ENCODE data around the gene RPH3AL. TPM values are rescaled to one million over a fixed set of nuclear protein-coding genes. Genes with fewer than 3 reads are reported as not detected.
A peak's percentile ranks its signal among the peaks of the same experiment; 100 is the strongest.

RPH3AL gene
- total RNA-seq, 1 experiment from 2014 or later = 6.9 TPM

DNA sequence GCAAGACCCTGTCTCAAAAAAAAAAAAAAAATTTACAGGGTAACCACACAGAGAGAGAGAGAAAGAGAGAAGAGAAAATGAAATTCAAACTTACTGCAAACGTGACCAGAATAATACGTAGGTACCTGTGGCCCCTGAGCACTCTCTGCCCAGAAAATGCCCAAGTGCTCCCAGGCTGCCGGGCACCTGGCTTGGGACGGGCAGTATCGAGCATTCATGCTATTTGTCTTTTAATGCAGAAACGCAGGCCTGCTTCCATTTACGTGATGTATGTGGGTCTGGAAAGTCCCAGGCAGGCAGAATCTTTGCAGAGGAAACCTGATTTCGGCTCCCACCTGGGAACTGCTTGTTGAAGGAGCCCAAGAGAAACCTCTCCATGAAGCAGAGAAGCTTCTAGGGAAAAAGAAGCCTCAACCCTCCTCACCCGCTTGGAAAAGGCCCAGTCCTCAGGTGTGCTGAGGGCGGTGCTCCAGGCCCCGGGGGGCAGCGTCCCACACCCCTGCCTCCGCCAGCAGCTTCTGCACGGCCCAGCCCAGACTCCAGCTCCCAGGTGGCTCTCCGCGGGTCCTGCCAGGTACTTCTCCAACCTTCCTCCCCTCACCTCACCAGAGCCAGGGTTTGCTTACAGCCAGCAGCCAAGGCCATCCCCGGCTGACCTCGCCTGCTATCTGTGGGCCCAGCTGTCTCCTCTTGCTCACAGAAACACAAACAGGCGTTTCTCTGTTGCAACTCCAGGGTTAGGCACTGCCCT, 14.0 kb downstream of the RPH3AL start:
- in situ Hi-C loops (cut with HindIII; ENCODE audit: low sequenced_read_pairs) = no loop called here
- DNase-seq (ENCODE audit: low spot score) = no peak

DNA sequence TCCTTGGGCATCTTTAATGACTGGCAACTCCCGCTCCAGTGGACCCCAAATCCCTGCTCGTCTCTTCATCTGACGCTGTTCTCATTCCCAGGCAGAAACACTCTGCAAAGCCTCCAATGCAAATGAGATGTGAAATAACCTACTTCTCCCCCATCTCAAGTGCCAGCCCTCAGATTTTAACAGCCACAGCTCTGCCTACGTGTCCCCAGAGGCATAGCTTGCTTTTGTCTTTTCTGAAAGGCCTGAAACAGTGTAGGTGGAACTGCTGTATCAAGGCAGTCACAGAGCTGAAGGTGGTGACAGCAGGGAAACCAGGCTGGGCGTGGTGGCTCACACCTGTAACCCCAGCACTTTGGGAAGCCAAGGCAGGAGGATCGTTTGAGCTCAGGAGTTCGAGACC, 14.7 kb downstream of the RPH3AL start:
- in situ Hi-C loops (cut with HindIII; ENCODE audit: low sequenced_read_pairs) = no loop called here
- DNase-seq (ENCODE audit: low spot score) = no peak

DNA sequence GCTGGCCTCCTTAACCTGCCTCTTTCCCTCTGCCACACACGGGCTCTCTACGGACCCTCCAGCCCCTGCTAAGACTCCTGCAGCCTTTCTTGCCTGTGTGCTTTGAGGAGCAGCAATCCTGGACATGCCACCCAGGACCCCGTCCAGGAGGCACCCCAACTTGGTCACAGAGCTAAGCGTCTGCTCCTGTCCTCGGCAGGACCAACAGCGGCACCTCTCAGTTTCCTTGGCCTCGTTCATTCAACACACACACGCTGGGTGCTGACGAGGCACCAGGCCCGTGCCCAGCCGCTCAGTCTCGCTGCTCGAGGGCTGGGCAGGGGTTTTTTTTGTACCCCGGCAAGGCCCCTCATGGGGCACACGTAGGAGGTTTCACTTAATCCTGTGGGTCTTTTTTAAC, 15.2 kb downstream of the RPH3AL start:
- in situ Hi-C loops (cut with HindIII; ENCODE audit: low sequenced_read_pairs) = no loop called here
- DNase-seq (ENCODE audit: low spot score) = no peak

DNA sequence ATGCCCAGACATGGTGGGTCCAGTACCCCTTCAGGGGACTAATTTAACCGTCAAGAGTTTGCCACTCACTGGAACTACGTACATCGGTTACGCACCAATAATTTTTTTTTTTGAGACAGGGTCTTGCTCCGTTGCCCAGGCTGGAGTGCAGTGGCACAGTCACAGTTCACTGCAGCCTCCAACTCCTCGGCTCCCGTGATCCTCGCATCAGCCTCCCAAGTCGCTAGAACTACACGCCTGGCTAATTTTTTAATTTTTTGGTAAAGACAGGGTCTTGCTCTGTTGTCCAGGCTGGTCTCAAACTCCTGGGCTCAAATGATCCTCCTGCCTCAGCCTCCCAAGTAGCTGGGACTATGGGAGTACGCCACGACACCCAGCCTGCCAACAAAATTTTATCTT, 15.6 kb downstream of the RPH3AL start:
- in situ Hi-C loops (cut with HindIII; ENCODE audit: low sequenced_read_pairs) = no loop called here
- no peak for DNase-seq (ENCODE audit: low spot score)

DNA sequence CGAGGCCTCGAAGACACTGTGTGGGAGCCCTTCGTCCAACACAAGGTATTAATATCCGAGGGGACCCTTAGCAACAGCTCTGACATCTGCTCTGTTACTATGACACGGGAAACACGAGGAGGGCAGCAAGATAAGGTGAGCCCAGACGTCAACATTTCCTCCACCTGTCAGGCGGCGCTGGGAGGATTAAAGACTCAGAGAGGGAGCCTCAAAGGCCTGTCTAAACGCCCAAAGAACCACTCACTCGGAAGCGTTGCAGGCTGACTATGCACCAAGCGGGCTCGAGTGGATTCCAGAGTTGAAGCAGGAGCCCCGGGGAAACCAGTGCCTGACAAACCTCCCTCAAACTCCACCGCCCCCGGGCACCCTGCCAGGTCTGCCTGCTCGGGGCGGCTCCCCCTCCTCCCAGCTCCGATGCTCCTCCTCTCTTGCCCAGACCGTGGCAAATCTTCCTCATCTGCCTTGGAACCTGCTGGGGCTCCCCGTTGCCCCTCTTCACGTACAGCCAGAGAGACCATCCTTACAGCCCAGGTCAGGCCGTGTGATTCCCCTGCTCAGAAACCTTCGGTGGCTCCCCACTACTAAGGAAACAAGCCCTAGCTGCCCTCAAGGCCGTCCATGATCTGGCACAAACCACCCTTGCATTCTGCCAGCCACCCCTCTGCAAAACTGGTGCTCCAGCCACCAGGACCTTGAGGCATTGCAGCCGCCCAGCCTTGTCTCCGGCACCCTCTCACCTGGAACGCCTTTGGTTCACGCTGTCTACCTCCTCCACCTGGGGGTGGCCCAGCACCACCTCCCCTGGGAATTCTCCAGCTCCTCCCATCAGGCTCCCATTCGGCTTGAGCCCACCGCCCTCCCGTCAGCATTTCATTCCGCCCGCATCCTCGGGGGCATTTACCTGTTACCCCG, 16.2 kb downstream of the RPH3AL start:
- in situ Hi-C loops (cut with HindIII; ENCODE audit: low sequenced_read_pairs) = no loop called here
- no peak for DNase-seq (ENCODE audit: low spot score)

DNA sequence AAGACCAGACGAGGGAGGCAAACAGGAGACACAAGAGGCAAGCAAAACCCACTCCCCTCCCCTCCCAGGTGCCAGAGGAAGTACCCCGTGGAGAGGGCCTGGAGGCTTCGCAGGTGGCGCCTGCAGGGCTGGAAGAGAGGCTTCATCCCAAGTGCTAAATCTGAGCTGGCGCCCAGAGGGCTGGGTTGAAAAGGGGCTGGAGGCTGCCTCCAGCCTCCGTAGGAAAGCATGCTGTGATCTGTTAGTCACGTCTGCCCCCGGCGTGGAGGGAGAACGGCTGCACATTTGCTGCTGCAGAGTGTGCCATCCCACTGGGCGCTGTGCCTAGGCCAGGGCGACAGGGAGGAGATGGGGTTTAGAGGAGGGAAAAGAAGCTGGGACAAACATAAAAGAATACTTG, 16.9 kb downstream of the RPH3AL start:
- DNase-seq (ENCODE audit: low spot score) = no peak
- in situ Hi-C loops (cut with HindIII; ENCODE audit: low sequenced_read_pairs) = no loop called here

DNA sequence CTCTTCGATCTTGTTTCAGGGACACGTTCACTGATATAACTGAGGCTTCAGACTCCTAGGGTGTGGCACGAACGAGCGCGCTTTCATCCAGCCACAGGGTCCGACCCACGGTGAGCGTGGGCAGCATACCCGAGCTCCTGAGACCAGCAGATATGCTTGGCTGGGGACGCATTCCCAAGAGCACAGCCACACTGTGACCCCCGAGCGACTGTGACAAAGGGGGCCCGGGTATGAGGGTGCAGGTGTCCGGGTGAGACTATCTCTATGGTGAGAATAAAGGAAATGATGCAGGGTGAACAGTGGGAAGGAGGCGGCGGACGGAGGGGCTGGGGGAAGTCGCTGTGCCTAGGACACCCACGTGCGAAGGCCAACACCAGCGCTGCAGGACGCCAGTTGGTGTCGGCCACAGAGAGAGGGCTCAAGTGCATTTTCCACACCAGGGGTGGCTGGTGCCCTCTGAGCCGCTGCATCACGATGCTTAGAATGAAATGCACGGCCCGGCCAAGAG, 17.6 kb downstream of the RPH3AL start:
- DNase-seq (ENCODE audit: low spot score) = no peak
- in situ Hi-C loops (cut with HindIII; ENCODE audit: low sequenced_read_pairs) = no loop called here

DNA sequence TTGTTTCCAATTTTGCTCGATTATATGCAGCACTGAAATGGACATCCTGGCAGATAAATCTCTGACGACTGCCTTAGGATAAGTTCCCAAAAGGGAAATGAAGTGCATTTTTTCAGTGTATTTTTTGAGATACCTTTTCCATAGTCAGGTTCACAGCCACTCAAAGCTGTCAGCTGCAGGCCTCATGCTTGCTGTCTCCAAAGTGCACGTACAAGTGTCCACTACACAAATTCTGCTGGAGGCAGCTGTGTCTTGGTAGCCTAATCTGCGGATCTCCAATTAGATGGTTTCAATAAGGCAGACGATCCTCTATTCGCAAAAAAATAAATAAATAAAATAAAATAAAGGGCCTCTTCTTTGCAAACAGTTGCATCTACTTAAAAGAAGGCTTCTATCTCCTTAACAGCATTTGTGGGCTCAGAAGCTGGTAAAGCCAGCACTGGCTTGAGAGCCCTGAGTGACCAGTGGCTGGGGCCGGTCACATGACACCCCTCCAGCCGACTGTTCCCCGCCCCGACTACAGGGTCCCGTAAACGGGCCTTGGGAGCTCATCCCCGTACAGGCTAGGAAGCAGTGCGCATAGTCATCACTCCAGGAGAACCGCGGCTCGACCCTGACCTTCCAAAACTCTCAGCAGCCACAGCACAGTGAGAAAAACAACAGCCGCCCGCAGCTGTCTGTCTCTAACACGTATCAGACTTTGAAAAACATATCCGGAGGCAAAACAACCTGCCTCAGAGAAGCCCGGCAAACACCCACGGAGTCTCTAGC, 18.8 kb downstream of the RPH3AL start:
- DNase-seq (ENCODE audit: low spot score) = peak; percentile 90
- in situ Hi-C loops (cut with HindIII; ENCODE audit: low sequenced_read_pairs) = no loop called here

DNA sequence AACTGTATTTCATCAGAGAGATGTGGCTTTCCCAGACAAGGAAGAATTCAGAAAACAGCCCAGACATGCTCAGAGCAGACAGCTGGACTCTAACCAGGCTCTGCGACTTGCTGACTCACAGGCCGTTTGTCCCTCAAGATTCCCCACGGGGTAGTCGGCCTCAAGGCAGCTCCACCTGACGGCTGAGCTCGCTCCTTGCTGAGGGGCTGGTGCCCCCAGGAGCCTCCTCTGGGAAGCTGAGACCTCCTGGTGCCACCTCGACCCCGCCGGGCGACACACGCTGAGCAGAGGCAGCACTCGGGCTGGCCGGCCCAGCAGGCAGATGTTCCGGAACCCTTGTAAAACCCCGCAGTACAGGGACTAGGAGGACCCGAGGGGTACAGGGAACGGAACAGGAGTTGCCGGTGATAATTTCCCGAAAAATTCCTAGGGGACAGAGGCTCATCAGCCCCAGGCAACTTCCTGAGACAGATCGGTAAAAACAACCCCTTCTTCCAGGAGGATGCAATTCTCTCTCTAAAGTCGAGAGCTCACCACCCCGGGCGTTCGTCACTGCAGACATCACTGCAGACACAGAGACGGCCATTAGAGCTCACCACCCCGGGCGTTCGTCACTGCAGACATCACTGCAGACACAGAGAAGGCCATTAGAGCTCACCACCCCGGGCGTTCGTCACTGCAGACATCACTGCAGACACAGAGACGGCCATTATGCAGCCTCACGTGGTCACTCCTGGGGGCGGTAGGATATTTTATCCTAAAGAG, 19.9 kb downstream of the RPH3AL start:
- in situ Hi-C loops (cut with HindIII; ENCODE audit: low sequenced_read_pairs) = no loop called here
- DNase-seq (ENCODE audit: low spot score) = peak; percentile 41

DNA sequence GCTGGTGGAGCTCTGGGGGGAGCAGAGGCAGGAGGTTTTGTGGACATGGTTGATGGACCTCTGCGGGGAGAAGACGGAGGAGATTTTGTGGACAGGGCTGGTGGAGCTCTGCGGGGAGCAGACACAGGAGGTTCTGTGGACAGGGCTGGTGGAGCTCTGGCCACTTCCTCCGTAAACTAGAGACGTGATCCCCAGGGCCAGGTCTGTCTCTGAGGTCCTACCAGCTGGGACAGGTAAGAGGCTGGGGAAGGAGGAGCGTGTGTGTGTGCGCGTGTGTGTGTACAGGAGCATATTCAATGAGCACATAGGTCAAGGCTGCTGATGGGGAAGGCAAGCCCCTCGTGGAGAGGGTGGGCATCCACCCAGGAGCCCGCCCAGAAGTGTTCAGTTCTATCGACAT, 20.6 kb downstream of the RPH3AL start:
- DNase-seq (ENCODE audit: low spot score) = peak; percentile 57
- in situ Hi-C loops (cut with HindIII; ENCODE audit: low sequenced_read_pairs) = no loop called here

DNA sequence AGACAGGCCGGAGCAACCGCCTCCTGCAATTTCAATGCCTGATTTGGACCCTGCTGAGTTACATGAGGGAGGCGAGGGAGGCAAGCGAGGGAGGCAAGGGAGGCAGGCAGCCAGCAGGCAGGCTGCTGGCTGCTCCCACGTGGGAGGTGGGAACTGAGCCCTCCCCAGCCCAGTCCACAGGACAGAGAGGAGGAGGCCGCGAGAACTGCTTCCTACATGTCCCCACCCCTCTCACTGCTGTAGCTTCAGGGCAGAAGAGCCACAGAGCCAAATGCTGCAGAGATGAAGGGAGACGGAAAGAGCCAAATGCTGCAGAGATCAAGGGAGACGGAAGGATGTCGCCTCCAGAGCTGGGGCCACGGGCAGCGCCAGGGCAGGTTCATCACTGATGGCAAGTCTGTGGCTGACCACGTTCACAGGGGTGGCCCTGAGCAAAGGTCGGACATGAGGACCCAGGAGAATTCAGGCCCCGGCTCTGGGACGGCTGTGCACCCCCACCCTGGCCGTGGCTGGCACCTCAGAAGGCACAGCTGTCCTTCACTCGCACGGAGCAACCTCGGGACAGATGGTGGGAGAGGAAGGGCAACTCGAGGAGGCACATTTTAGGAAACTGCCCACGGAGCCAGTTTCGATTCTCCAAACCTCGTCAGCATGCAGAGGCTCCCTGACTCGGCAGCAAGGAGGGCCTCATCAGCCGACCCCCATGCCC, 21.5 kb downstream of the RPH3AL start:
- peak; percentile 92 for DNase-seq (ENCODE audit: low spot score)
- in situ Hi-C loops (cut with HindIII; ENCODE audit: low sequenced_read_pairs) = no loop called here

DNA sequence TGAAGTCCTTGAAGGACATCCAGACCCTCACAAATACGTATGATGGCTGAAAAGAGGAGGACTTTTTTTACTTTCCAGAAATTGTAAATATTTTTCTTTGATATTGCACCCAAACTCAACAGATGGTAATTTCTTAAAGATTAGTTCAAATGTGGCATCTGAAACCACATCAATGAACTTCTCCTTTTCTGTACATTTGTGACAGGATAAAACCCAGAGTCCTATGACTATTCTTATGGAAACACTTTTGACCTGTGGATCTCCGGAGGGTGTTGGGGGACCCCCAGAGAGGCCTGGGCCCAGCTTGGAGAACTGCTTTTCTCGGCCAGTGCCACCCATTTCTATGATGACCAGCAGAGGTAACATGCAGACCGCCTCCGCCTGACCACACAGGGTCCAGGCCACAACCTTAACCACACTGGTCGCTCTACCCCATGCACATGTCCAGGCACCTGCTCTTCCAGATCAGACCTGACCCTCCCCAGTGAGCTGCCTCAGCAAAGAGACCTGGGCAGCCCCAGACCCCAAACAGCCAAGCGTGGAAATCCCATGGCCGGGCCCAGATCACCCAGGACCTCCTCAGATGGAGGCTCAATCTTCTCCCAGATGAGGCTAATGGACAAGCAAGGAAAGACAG, 22.7 kb downstream of the RPH3AL start:
- no peak for DNase-seq (ENCODE audit: low spot score)
- in situ Hi-C loops (cut with HindIII; ENCODE audit: low sequenced_read_pairs) = no loop called here

DNA sequence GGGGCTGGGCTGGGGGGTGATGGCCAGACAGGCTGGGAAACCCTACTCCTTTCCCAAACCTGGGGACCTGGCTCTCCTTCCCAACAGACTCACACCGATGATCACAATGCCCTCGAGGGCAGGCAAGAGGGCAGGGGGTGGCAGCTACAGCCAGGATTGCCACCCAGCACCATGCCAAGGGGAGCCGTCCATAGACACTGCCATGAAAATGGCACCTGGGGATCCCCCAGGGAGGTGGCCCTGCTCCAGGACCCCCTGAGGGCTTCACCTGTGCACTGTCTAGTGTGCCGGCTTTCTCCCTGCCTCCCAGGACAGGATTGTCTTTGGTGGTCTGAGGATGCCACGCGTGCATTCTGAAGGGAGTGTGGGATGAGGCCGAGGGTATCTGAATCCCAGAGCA, 24.6 kb downstream of the RPH3AL start:
- DNase-seq (ENCODE audit: low spot score) = no peak
- in situ Hi-C loops (cut with HindIII; ENCODE audit: low sequenced_read_pairs) = no loop called here

DNA sequence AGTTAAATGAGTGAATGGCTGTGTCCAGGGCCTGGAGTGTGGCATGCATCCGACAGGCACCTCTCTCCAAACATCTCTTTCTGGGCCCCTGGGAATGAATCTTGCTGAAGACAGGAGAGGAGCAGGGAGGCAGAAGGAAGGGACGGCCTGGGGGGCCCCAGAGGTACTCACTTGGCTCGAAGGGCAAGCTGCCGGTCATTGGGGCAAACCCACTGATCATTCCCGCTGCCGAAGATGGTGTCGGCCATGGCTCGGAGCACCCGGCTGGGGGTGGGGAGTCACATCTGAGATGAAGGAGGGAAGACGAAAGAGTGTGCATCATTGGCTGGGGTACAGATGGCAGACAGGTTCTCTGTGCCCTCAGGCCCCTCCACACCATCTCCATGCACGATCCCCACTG, 25.3 kb downstream of the RPH3AL start:
- in situ Hi-C loops (cut with HindIII; ENCODE audit: low sequenced_read_pairs) = no loop called here
- DNase-seq (ENCODE audit: low spot score) = no peak

DNA sequence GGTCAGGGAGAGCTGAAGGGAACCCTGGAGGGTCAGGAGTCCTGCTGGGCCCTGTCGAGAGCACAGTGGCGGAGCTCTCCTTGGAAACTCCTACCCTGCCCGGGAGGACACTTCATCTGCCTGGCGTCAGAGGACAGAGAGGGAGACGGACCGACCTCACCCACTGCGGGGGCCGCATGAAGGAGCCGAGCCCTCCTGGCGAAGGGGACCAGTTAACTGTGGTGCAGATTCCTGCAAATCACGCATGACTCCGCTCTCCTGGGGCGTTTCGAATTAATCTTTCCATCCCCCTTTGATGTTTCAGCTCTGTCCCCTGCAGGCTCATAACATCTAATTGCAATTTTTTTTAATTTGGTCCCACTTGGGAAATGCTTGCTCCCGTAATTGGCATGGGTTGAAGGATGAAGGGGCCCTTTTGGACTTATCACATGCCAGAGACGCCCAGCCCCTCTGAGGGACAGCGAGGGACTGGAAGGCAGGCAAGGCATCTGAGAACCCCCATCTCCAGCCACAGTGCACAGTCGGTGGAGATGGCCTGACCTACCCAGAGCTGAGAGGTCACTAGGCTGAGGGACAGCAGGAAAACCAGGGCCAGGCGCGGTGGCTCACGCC, 26.5 kb downstream of the RPH3AL start:
- in situ Hi-C loops (cut with HindIII; ENCODE audit: low sequenced_read_pairs) = no loop called here
- DNase-seq (ENCODE audit: low spot score) = no peak

DNA sequence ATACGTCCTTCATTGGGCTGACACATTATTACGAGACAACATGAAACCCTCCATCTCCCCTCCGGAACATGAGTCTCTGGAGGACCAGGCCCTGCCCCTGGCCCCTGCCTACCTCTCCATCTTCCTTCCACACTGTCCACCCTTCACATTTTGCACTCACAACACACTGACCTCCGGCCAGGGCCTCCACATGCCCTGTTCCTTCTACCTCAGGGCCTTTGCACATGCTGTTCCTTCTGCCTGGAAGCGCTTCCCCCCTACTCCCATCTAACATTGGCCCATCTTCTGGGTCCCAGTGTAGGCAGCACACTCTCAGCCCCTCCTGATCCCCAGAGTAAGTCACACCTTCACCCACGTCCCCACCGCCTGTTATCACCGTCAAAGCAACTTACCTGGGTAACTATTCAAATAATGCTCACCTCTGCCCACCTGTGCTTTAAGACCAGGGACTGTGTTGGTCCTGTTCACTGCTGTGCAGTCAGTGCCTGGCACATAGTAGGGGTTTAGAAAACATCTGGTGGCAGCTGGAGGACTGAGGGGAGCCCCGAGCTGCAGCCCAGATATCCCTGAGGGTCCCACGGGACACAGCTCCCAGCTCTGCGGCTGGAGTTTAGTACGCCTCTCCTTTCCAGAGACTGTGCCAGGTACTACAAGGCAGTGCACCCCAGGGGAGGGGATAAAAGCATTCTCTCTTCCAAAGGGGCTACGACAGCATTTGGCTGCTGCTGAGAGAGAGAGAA, 27.2 kb downstream of the RPH3AL start:
- no peak for DNase-seq (ENCODE audit: low spot score)
- in situ Hi-C loops (cut with HindIII; ENCODE audit: low sequenced_read_pairs) = no loop called here

Measured in G401 (cell line).